GM23248 (cell line): ENCODE data around the gene CFAP45. TPM values are rescaled to one million over a fixed set of nuclear protein-coding genes. Genes with fewer than 3 reads are reported as not detected.

Experiments used
- DNase-seq: peaks from one replicate; pipeline ENCODE4 v3.0.0-alpha.2; 2015
- H2AFZ ChIP-seq: fragments of 200-600 bp; sonication (generic); 2 replicates; pipeline ENCODE4 v1.6.1; 2016; ENCODE audit warnings: antibody characterized with exemption
- H3F3A ChIP-seq: fragments of 200-600 bp; sonication (generic); 2 replicates; pipeline ENCODE4 v1.6.1; 2016; ENCODE audit warnings: mild to moderate bottlenecking, antibody characterized with exemption, mixed run types; ENCODE audit not compliant: insufficient read depth
- H3K27ac ChIP-seq: fragments of 200-600 bp; sonication (generic); 2 replicates; pipeline ENCODE4 v1.5.1; 2016; ENCODE audit warnings: mild to moderate bottlenecking
- H3K27me3 ChIP-seq: fragments of 200-600 bp; sonication (generic); replicated peaks from 2 replicates; pipeline ENCODE4 v1.6.1; 2016; ENCODE audit warnings: mild to moderate bottlenecking; ENCODE audit not compliant: insufficient read depth
- H3K36me3 ChIP-seq: fragments of 200-600 bp; sonication (generic); 2 replicates; pipeline ENCODE4 v1.6.1; 2016; ENCODE audit warnings: low read depth, mild to moderate bottlenecking
- H3K4me1 ChIP-seq: fragments of 200-600 bp; sonication (generic); 2 replicates; pipeline ENCODE4 v1.6.1; 2016; ENCODE audit warnings: mild to moderate bottlenecking; ENCODE audit not compliant: insufficient read depth
- H3K4me2 ChIP-seq: fragments of 200-600 bp; sonication (generic); one replicate; pipeline ENCODE4 v1.6.1; 2016; ENCODE audit warnings: mild to moderate bottlenecking; ENCODE audit not compliant: unreplicated experiment
- H3K4me3 ChIP-seq: fragments of 200-600 bp; sonication (generic); 2 replicates; pipeline ENCODE4 v1.5.1; 2016; ENCODE audit warnings: mild to moderate bottlenecking
- H3K79me2 ChIP-seq: fragments of 200-600 bp; sonication (generic); 2 replicates; pipeline ENCODE4 v1.6.1; 2016; ENCODE audit warnings: mild to moderate bottlenecking; ENCODE audit not compliant: insufficient read depth
- H3K9ac ChIP-seq: fragments of 200-600 bp; sonication (generic); 2 replicates; pipeline ENCODE4 v1.6.1; 2016; ENCODE audit warnings: mild to moderate bottlenecking
- H3K9me2 ChIP-seq: fragments of 200-600 bp; sonication (generic); 2 replicates; pipeline ENCODE4 v1.6.1; 2016; ENCODE audit warnings: mixed run types, mild to moderate bottlenecking, moderate library complexity; ENCODE audit not compliant: insufficient read depth
- H3K9me3 ChIP-seq: fragments of 200-600 bp; sonication (generic); one replicate; pipeline ENCODE4 v1.6.1; 2017; ENCODE audit warnings: low read depth
- H4K20me1 ChIP-seq: fragments of 200-600 bp; sonication (generic); 2 replicates; pipeline ENCODE4 v1.6.0; 2016; ENCODE audit not compliant: insufficient read depth
- EZH2 ChIP-seq: fragments of 200-600 bp; sonication (generic); IDR thresholded peaks from 2 replicates; pipeline ENCODE4 v1.6.1; 2018; ENCODE audit warnings: antibody characterized with exemption, mild to moderate bottlenecking; ENCODE audit not compliant: insufficient read depth, poor library complexity, severe bottlenecking
- EZH2phosphoT487 ChIP-seq: fragments of 200-600 bp; sonication (generic); IDR thresholded peaks from 2 replicates; pipeline ENCODE4 v1.6.1; 2018; ENCODE audit warnings: antibody characterized with exemption, moderate library complexity, mild to moderate bottlenecking, low read depth; ENCODE audit not compliant: insufficient read depth
- WGBS, 2 experiments: methylation state at CpG; one replicate each; pipeline ENCODE4 v1.1.6; 2015 to 2017; ENCODE audit warnings: low lambda C conversion rate in 2 of 2, low coverage in 1 of 2; ENCODE audit errors: missing lambda C conversion rate in 2 of 2; 5-methylcytosine and 5-hydroxymethylcytosine counted together
- in situ Hi-C: fragments of 300-500 bp; cut with MboI; formaldehyde crosslinking; loops from 2 replicates; pipeline ENCODE4 v1.15.0; 2020
- polyA plus RNA-seq: library from polyadenylated mRNA; unstranded; fragments of >200 nt; fragmentation: Nextera tagmentation; extraction: Ambion mirVana; gene quantifications from 2 replicates; pipeline ENCODE4 v1.2.1, GENCODE V29; 2016
- total RNA-seq: library from RNA; depleted of rRNA; stranded (reverse); fragments of >200 nt; shearing (Covaris generic); gene quantifications from 2 replicates; pipeline ENCODE4 v1.2.3, GENCODE V29; 2014

Gene CFAP45
- total and polyA plus RNA-seq, 2 experiments from 2014 or later, result 0.51 TPM; not detected in 1

DNA sequence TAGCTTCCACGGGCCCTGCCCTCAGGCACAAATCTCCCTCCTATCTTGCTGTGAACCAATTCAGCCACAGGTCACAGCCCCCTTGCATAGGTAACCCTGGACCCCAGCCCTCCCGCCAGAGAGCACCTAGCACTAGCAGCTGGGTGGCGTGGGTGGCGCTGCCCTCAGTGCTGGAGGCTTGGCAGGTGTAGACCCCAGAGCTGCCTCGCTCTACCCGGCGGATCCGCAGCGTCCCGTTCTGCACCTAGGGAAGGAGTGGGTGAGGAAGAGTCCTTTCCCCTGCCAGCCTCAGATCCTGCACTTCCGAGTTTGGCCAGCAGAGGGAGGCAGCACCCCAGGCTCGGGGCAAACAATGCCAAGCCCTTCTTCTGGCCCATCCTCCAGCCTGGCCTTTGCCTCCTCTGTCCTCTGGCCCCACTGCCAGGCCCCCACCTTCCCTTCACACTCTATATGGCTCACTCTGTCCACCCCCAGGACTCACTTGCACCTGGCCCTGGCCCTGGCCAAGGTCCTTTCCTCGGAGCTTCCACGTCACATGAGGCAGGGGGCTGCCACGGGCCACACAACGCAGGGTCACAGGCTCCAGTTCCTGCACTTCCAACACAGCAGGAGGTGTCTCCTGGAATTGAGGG lies 36.4 kb upstream of the CFAP45 start:
- Histone ChIP-seq H3K9me2 (no peaks in the 10 kb centered on the region), H3K4me1 (no peaks in the 10 kb centered on the region), H3K9me3 (no peaks in the 10 kb centered on the region), H3K27ac (no peak overlapping the region), H3K27me3 (no peaks in the 10 kb centered on the region), H3K4me3 (no peak overlapping the region), H2AFZ (no peak overlapping the region), H3K36me3 (no peaks in the 10 kb centered on the region), H3K79me2 (no peaks in the 10 kb centered on the region), H3K4me2 (no peak overlapping the region), H3K9ac (no peak overlapping the region), H4K20me1 (no peaks in the 10 kb centered on the region), H3F3A (no peaks in the 10 kb centered on the region)
- TF ChIP-seq EZH2 (no peak), EZH2phosphoT487 (no peak)
- 21 to 22% methylated on average over 16 of the region's 16 CpGs for WGBS, 2 experiments
- DNase-seq, result peak; percentile 61
- in situ Hi-C loops, result loop anchor here (5.0 kb wide), 1 partner anchor 71 kb away; no protein-coding TSS in a partner anchor

DNA sequence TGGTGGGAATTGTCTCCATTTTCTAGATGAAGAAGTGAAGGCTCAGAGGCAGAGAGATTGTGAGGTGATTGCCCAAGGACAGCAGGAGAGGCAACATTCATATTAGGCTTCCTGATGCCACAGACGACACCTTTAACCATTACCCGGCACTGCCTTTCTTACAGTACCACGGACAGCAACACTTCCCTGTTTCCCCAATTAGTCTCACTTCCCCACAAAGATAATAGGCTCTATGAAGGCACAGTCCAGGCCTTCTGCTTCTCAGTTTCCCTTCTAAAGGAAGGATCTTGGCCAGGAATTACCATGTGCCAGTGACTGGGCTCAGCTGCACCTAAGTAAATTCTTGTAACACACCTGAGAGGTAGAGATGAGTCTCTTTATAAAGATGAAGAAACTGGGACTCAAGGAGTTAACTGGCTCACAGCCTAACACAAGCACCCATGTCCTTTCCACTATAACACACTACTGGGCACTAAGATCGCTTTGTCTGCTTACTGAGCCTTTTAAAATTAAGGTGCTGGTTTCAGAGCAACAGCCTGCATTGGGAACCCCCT lies 35.8 kb upstream of the CFAP45 start:
- 57 to 64% methylated on average over 4 of the region's 4 CpGs for WGBS, 2 experiments
- Histone ChIP-seq H3K9ac (no peak overlapping the region), H3K4me2 (no peak overlapping the region), H3K27me3 (no peaks in the 10 kb centered on the region), H2AFZ (no peak overlapping the region), H4K20me1 (no peaks in the 10 kb centered on the region), H3K27ac (no peak overlapping the region), H3K36me3 (no peaks in the 10 kb centered on the region), H3K79me2 (no peaks in the 10 kb centered on the region), H3K4me1 (no peaks in the 10 kb centered on the region), H3K9me2 (no peaks in the 10 kb centered on the region), H3F3A (no peaks in the 10 kb centered on the region), H3K9me3 (no peaks in the 10 kb centered on the region), H3K4me3 (no peak overlapping the region)
- DNase-seq, result peak; percentile 32
- in situ Hi-C loops, result loop anchor here (5.0 kb wide), 1 partner anchor 72 kb away; no protein-coding TSS in a partner anchor
- TF ChIP-seq EZH2phosphoT487 (no peak), EZH2 (no peak)

GRCh38 chr1:159935305-159935704 lies 35.3 kb upstream of the CFAP45 start:
- Histone ChIP-seq H4K20me1 (no peaks in the 10 kb centered on the region), H3K4me1 (no peaks in the 10 kb centered on the region), H3K36me3 (no peaks in the 10 kb centered on the region), H3F3A (no peaks in the 10 kb centered on the region), H3K9me2 (no peaks in the 10 kb centered on the region), H3K9me3 (no peaks in the 10 kb centered on the region), H3K27ac (no peak overlapping the region), H3K9ac (no peak overlapping the region), H3K4me3 (no peak overlapping the region), H3K79me2 (no peaks in the 10 kb centered on the region), H3K4me2 (no peak overlapping the region), H3K27me3 (no peaks in the 10 kb centered on the region), H2AFZ (no peak overlapping the region)
- 76 to 86% methylated on average over 11 of the region's 11 CpGs for WGBS, 2 experiments
- in situ Hi-C loops, result loop anchor here (5.0 kb wide), 1 partner anchor 72 kb away; no protein-coding TSS in a partner anchor
- no peak for DNase-seq
- no peak for TF ChIP-seq EZH2phosphoT487
- no peak for TF ChIP-seq EZH2

DNA sequence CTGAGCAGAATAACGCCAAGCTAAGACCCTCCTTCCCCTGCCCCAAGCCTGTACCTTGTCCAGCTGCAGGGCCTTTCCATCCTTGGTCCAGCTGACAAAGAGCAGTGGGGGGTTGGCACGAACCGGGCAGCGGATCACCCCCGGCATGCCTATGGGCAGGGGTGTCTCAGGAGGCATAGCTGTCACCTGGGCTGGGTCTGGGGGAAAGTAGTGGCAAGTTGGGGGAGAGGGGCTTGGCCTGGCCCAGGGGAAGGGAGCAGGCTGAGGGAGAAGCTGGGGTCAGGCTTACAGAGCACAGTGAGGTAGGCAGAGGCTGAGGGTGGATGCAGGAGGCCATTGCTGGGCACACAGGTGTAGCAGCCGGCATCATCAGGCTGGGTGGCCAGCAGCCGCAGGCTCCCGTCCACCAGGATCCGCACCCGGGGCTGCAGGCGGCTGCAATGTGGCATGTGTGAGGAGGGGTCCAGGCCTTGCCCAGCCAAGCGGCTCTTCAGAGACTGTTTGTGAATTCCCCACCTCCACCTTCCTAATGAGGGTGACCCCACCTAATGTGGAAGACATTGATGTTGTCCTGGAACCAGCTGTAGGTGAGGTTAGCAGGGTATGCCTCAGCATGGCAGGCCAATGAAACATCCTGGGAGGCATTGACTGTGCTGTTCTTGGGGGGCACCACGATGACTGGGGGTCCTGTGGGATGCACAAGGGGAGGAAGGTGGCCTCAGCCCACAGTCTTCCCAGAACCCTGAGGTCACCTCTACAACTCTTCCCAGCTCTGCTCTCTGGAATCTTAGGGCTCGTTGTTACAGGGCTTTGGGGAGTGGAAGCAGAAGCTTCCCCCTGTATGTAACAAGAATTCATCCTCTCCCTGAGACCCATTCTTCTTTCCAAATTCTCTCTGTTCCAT lies 34.4 kb upstream of the CFAP45 start:
- 65 to 77% methylated on average over 14 of the region's 14 CpGs for WGBS, 2 experiments
- no peaks in the 10 kb centered on the region for H3K79me2 ChIP-seq
- in situ Hi-C loops, result loop anchor here (5.0 kb wide), 1 partner anchor 73 kb away; no protein-coding TSS in a partner anchor
- H3K9me2 ChIP-seq, result no peaks in the 10 kb centered on the region
- no peak overlapping the region for H3K4me2 ChIP-seq
- no peak for DNase-seq
- no peak overlapping the region for H2AFZ ChIP-seq
- no peak overlapping the region for H3K9ac ChIP-seq
- no peaks in the 10 kb centered on the region for H4K20me1 ChIP-seq
- no peak for TF ChIP-seq EZH2
- no peak for TF ChIP-seq EZH2phosphoT487
- H3K27me3 ChIP-seq, result no peaks in the 10 kb centered on the region
- H3K9me3 ChIP-seq, result no peaks in the 10 kb centered on the region
- H3K4me3 ChIP-seq, result no peak overlapping the region
- H3F3A ChIP-seq, result no peaks in the 10 kb centered on the region
- H3K36me3 ChIP-seq, result no peaks in the 10 kb centered on the region
- no peaks in the 10 kb centered on the region for H3K4me1 ChIP-seq
- no peak overlapping the region for H3K27ac ChIP-seq
